HepG2 (cell line): ENCODE data around the gene ACADVL. TPM values are rescaled to one million over a fixed set of nuclear protein-coding genes. Genes with fewer than 3 reads are reported as not detected.
A peak's percentile ranks its signal among the peaks of the same experiment; 100 is the strongest.

Experiments
- BCL6 ChIP-seq: IDR thresholded peaks from 2 replicates; pipeline ENCODE4 v1.6.1; 2016; ENCODE audit warnings: missing genetic modification reagents, missing compliant biosample characterization
- GATA4 ChIP-seq: sonication (generic); IDR thresholded peaks from 2 replicates; pipeline ENCODE4 v1.6.1; 2016; ENCODE audit warnings: antibody characterized with exemption, low read depth, borderline replicate concordance
- IRF2 ChIP-seq: IDR thresholded peaks from 2 replicates; pipeline ENCODE4 v1.6.1; 2018; ENCODE audit warnings: missing genetic modification reagents, missing compliant biosample characterization
- LCORL ChIP-seq, 2 experiments: fragments of 450-650 bp in 1 of 2; sonication (generic) in 1 of 2; formaldehyde crosslinking in 1 of 2; IDR thresholded peaks; 2 replicates each; pipeline versions ENCODE4 v1.5.0 to v1.6.1; 2017 to 2020; ENCODE audit warnings: antibody characterized with exemption in 1 of 2, missing genetic modification reagents in 1 of 2
- MED13 ChIP-seq: sonication (generic); formaldehyde crosslinking; IDR thresholded peaks from 2 replicates; pipeline ENCODE4 v1.5.0; 2020; ENCODE audit warnings: missing genetic modification reagents
- NFE2L1 ChIP-seq: sonication (generic); formaldehyde crosslinking; IDR thresholded peaks from 2 replicates; pipeline ENCODE4 v1.4.0; 2020; ENCODE audit warnings: missing genetic modification reagents, mild to moderate bottlenecking, borderline replicate concordance
- NR1H2 ChIP-seq: sonication (generic); formaldehyde crosslinking; IDR thresholded peaks from 2 replicates; pipeline ENCODE4 v1.8.1; 2022; ENCODE audit warnings: low read depth, missing genetic modification reagents, borderline replicate concordance
- PITX1 ChIP-seq: sonication (generic); formaldehyde crosslinking; IDR thresholded peaks from 2 replicates; pipeline ENCODE4 v1.5.1; 2020; ENCODE audit warnings: mild to moderate bottlenecking, missing genetic modification reagents
- POLR2A ChIP-seq, 2 experiments: IDR thresholded peaks; 2 replicates each; pipeline ENCODE4 v1.6.1; 2011; ENCODE audit warnings: low read depth in 2 of 2, low read length in 2 of 2, mild to moderate bottlenecking in 1 of 2, moderate library complexity in 1 of 2; ENCODE audit not compliant: insufficient read depth in 1 of 2
- REPIN1 ChIP-seq: sonication (generic); formaldehyde crosslinking; IDR thresholded peaks from 2 replicates; pipeline ENCODE4 v1.8.0; 2022; ENCODE audit warnings: missing genetic modification reagents, low read depth, mild to moderate bottlenecking, borderline replicate concordance
- ZBTB26 ChIP-seq: IDR thresholded peaks from 2 replicates; pipeline ENCODE4 v1.6.1; 2016; ENCODE audit warnings: missing compliant biosample characterization, missing genetic modification reagents, borderline replicate concordance
- ZNF577 ChIP-seq: sonication (generic); formaldehyde crosslinking; IDR thresholded peaks from 2 replicates; pipeline ENCODE4 v1.4.0; 2020; ENCODE audit warnings: mild to moderate bottlenecking, low read depth, missing genetic modification reagents, borderline replicate concordance
- ZNF724P ChIP-seq: sonication (generic); formaldehyde crosslinking; IDR thresholded peaks from 2 replicates; pipeline ENCODE4 v1.8.0; 2022; ENCODE audit warnings: missing genetic modification reagents, borderline replicate concordance
- ZNF777 ChIP-seq: sonication (generic); formaldehyde crosslinking; IDR thresholded peaks from 2 replicates; pipeline ENCODE4 v1.4.0; 2020; ENCODE audit warnings: missing genetic modification reagents
- ZSCAN25 ChIP-seq: sonication (generic); formaldehyde crosslinking; IDR thresholded peaks from 2 replicates; pipeline ENCODE4 v1.8.0; 2022; ENCODE audit warnings: mild to moderate bottlenecking, missing genetic modification reagents
- ZSCAN5A ChIP-seq: sonication (generic); formaldehyde crosslinking; IDR thresholded peaks from 2 replicates; pipeline ENCODE4 v1.8.0; 2022; ENCODE audit warnings: mild to moderate bottlenecking, missing genetic modification reagents, borderline replicate concordance
- polyA plus RNA-seq, 8 experiments: library from polyadenylated mRNA; depleted of rRNA in 3 of 8; stranded (reverse) in 7 of 8; unstranded in 1 of 8; fragments of >200 nt; fragmentation: Illumina TruSeq in 4 of 8; extraction: Trizol in 4 of 8; gene quantifications; 2 replicates each; pipeline versions ENCODE4 v1.2.1 to v1.2.3, GENCODE V29; 2011 to 2016; ENCODE audit warnings: low read depth in 4 of 8, missing spikeins in 1 of 8, mixed read lengths in 1 of 8; ENCODE audit not compliant: insufficient read depth in 1 of 8
- total RNA-seq, 5 experiments: library from RNA; depleted of rRNA; stranded (reverse); fragments of >200 nt; fragmentation: Illumina TruSeq; extraction: Trizol; gene quantifications; 2 replicates each; pipeline ENCODE4 v1.2.3, GENCODE V29; 2016; ENCODE audit warnings: low read depth in 1 of 5
- TF ChIP-seq, protein P1 (sequence below): sonication (generic); formaldehyde crosslinking; conservative IDR thresholded peaks from 2 replicates; pipeline ENCODE4 v1.4.0; 2020; ENCODE audit warnings: mild to moderate bottlenecking, missing genetic modification reagents, moderate library complexity
- TF ChIP-seq, protein P2 (sequence below): sonication (generic); formaldehyde crosslinking; IDR thresholded peaks from 2 replicates; pipeline ENCODE4 v1.8.0; 2022; ENCODE audit warnings: mild to moderate bottlenecking, missing genetic modification reagents; ENCODE audit not compliant: insufficient replicate concordance

Gene ACADVL
- total and polyA plus RNA-seq, 2 of the 13 experiments (the other 11 are each of a cell fraction or from before 2014, with no cell fraction given), result 219 to 412 TPM

DNA sequence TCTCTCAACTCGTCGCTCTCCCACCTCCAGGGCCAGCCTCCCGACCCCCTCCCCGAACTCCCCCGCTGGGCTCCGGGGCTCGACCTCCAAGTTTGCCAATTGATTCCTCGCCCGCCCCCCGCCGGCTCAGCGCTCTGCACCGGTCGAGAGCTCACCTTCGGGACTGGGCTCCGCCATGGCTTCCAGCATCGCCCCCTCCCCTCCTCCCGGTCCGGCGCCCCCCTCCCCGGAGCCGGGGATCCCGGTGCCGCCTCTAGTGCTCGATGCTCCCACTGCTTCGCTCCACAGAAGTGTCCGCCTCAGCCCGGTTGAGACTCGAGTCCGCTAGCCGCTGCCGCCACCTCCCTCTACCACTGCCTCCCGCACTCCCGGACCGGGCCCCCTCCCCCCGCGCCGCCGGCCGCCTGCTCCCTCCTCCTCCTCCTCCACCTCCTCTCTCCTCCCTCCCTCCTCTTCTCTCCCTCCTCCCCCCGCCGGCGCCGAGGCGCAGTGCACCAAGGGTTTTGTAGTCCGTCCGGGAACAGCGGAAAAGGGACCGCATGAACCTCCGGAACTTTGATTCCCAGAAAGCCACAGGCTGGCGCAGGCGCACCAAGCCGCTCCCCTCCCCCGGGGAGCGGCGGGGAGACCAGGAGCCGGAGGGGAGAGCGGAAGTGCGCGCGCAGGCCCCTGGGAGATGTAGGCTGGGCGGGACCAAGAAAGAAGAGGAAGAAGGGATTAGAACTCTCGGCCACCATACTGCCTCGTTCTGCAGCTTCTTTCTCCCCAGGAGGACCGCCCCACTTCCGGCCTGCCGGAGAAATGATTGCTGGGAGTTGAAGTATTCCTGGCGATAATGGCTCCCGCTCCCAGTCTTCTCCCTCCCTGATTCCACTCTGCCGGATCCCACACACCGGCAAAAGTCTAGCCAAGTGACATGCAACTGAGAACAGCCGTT, 19.6 kb downstream of the ACADVL start, which contains the start of gene PHF23 (continued):
- TF ChIP-seq GATA4, result no peak
- TF ChIP-seq ZBTB26 (CRISPR knock-in tag), result peak; percentile 22; the same call in 1 of the 2 replicates
- peak; percentile 70 for TF ChIP-seq ZSCAN25
- peak; percentile 94 for TF ChIP-seq PITX1
- no peak for TF ChIP-seq LCORL (IDR thresholded peaks at IDR 0.05)
- TF ChIP-seq LCORL (CRISPR knock-in tag; IDR thresholded peaks at IDR 0.05), result peak; percentile 66; the same call in 1 of the 2 replicates
- no peak for TF ChIP-seq ZNF724P (CRISPR knock-in tag)
- TF ChIP-seq IRF2 (CRISPR knock-in tag), result peak; percentile 65; the same call in 1 of the 2 replicates
- TF ChIP-seq REPIN1 (CRISPR knock-in tag), result peak; percentile 65; the same call in 1 of the 2 replicates
- no peak for TF ChIP-seq BCL6 (CRISPR knock-in tag)
- TF ChIP-seq, protein P1, sequence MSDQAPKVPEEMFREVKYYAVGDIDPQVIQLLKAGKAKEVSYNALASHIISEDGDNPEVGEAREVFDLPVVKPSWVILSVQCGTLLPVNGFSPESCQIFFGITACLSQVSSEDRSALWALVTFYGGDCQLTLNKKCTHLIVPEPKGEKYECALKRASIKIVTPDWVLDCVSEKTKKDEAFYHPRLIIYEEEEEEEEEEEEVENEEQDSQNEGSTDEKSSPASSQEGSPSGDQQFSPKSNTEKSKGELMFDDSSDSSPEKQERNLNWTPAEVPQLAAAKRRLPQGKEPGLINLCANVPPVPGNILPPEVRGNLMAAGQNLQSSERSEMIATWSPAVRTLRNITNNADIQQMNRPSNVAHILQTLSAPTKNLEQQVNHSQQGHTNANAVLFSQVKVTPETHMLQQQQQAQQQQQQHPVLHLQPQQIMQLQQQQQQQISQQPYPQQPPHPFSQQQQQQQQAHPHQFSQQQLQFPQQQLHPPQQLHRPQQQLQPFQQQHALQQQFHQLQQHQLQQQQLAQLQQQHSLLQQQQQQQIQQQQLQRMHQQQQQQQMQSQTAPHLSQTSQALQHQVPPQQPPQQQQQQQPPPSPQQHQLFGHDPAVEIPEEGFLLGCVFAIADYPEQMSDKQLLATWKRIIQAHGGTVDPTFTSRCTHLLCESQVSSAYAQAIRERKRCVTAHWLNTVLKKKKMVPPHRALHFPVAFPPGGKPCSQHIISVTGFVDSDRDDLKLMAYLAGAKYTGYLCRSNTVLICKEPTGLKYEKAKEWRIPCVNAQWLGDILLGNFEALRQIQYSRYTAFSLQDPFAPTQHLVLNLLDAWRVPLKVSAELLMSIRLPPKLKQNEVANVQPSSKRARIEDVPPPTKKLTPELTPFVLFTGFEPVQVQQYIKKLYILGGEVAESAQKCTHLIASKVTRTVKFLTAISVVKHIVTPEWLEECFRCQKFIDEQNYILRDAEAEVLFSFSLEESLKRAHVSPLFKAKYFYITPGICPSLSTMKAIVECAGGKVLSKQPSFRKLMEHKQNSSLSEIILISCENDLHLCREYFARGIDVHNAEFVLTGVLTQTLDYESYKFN (CRISPR knock-in tag), result peak; percentile 53
- TF ChIP-seq NFE2L1 (CRISPR knock-in tag), result no peak
- no peak for TF ChIP-seq ZNF577 (CRISPR knock-in tag)
- TF ChIP-seq, protein P2, sequence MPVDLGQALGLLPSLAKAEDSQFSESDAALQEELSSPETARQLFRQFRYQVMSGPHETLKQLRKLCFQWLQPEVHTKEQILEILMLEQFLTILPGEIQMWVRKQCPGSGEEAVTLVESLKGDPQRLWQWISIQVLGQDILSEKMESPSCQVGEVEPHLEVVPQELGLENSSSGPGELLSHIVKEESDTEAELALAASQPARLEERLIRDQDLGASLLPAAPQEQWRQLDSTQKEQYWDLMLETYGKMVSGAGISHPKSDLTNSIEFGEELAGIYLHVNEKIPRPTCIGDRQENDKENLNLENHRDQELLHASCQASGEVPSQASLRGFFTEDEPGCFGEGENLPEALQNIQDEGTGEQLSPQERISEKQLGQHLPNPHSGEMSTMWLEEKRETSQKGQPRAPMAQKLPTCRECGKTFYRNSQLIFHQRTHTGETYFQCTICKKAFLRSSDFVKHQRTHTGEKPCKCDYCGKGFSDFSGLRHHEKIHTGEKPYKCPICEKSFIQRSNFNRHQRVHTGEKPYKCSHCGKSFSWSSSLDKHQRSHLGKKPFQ (CRISPR knock-in tag), result peak; percentile 1
- TF ChIP-seq NR1H2, result no peak
- peak; percentile 51 to 69; a peak in 3 of 4 replicates for TF ChIP-seq POLR2A (IDR thresholded peaks at IDR 0.05; ENCODE audit: insufficient read depth in 1 of 2, low read depth in 2 of 2, low read length in 2 of 2)
- no peak for TF ChIP-seq ZNF777
- TF ChIP-seq ZSCAN5A (CRISPR knock-in tag), result peak; percentile 72; the same call in 1 of the 2 replicates
- TF ChIP-seq MED13 (CRISPR knock-in tag), result no peak
